T-helper 1 cell treated with Interleukin-12 subunit alpha and Interleukin-12 subunit beta and Interleukin-4 antibody, amounts not matched to agents 30 ng/mL and 1 ng/mL, for 36 hours (primary cell): ENCODE data around the gene ZDHHC11. TPM values are rescaled to one million over a fixed set of nuclear protein-coding genes. Genes with fewer than 3 reads are reported as not detected.
"Not testable (repeated sequence)": the region's sequence is repeated elsewhere in the genome, so short reads cannot be mapped to it uniquely, and the experiment has no call there.

Experiments
- intact Hi-C: fragments of 100-400 bp; cut with micrococcal nuclease; formaldehyde crosslinking; loops from one replicate; pipeline ENCODE4 v1.15.1; 2024
- total RNA-seq: library from RNA; stranded (reverse); gene quantifications from 2 replicates; pipeline ENCODE4 v1.2.3, GENCODE V29; 2022

Gene ZDHHC11
- total RNA-seq, 1 donor from 2014 or later, result 26.9 TPM

DNA sequence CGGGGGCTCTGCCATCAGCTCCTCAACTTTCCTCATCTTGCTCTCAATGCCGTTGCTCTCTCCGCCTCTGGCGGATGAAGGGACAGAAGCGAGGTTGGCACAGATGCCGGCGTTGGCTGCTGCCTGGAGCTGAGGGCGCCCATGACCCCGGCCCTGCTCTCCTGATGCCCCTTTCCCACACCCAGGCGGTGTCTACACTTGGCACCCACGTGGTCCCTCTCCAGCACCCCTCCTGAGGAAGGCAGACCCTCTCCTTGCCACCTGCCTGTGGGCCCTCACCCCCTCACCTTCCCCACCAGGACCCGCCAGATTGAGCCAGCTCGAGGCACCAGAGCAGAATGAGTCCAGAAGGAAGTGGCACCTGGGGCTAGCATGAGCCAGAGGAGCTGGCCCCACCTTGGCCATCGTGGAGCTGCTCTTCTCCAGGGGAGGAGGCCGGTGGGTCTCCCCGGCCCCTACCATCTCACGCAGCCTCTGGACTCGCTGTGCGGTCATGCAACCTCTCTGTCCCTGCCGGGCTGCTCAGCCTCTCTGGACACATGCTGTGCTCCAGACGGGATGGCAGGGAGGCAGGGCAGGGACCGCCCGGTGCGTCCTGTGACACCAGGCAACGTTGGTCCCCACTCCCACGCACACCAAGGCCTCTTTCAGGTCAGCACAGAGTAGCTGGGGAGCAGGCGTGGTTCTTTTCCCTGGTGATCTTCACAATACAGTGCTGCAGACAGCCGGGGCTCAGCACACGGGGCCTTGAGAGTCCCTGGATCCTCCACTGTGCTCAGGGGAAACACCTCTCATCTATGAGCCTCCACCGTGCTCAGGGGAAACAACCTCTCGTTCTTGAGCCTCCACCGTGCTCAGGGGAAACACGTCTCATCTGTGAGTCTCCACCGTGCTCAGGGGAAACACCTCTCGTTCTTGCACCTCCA is 4.8 kb downstream of the ZDHHC11 start:
- intact Hi-C loops, result loop anchor here (5.0 kb wide), 1 partner anchor 89 kb away; no protein-coding TSS in a partner anchor

DNA sequence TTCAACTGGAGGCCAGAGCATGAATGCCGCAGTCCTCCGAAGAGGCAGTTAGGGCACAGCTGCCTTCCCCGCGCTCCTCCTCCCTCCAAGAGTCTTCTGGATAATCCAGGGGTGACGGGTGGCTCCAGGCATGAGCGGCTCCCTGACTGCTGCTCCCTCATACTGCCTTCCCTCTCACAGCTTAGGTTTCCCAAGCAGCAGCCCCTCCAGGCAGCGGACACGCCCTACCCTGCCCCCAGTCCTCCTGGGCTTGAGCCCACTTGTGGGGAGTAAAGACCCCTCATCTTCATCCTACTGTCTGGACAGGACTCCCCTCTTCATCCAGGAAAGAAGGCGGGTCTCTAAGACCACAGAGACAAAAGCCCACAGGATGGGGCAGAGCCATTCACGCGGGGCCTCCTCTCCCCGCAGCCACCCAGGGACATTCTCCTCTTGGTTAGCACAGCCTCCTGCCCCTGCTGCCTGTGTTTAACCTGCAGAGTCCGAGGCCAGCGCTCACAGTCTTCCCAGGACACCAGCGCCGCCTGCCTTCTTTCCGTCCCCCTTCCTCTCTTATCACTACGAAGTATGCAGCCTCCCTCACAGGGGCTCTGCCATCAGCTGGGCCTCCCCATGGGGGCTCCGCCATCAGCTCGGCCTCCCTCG is 5.6 kb downstream of the ZDHHC11 start:
- intact Hi-C loops, result loop anchor here (5.0 kb wide), 1 partner anchor 88 kb away; no protein-coding TSS in a partner anchor

DNA sequence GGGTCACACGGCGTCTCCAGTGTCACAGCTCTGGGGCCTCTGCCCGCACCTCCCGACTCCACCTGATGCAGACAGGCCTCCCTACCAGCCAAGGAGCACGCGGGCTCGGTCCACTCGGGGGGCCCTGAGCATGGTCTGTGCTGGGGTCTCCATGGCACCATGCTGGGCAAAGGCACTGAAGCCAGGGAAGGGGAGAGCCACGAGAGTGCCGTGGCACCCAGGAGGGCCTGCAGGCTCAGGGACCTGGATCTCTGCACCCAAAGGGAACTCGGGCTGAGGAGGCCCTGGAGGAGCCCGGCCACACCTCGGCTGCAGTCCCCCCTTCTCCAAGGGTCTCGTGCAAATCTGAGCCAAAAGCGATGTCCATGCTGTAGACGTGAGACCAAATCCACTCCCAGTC is 6.4 kb downstream of the ZDHHC11 start:
- intact Hi-C loops, result not testable (repeated sequence)

DNA sequence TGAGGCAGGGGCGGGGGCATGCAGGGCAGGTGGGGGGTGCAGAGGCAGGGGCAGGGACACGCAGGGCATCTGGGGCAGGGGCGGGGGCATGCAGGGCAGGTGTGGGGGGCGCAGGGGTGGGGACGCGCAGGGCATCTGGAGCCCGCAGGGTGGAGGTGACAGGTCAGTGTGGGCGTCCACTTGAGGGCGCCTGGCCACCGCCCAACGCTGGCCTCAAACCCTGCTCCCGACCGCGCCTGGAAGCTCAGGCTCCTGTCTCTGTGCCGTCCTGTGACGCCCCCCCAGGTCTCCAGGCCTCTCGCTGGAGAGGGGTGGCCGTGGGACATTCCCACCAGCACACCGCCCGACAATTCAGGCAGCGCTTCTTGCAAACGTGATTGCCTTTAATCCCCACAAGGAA is 6.9 kb downstream of the ZDHHC11 start:
- intact Hi-C loops, result not testable (repeated sequence)

- intact Hi-C loops, result not testable (repeated sequence)
Measured at GRCh38 chr5:843371-843770, 7.4 kb downstream of the ZDHHC11 start.

DNA sequence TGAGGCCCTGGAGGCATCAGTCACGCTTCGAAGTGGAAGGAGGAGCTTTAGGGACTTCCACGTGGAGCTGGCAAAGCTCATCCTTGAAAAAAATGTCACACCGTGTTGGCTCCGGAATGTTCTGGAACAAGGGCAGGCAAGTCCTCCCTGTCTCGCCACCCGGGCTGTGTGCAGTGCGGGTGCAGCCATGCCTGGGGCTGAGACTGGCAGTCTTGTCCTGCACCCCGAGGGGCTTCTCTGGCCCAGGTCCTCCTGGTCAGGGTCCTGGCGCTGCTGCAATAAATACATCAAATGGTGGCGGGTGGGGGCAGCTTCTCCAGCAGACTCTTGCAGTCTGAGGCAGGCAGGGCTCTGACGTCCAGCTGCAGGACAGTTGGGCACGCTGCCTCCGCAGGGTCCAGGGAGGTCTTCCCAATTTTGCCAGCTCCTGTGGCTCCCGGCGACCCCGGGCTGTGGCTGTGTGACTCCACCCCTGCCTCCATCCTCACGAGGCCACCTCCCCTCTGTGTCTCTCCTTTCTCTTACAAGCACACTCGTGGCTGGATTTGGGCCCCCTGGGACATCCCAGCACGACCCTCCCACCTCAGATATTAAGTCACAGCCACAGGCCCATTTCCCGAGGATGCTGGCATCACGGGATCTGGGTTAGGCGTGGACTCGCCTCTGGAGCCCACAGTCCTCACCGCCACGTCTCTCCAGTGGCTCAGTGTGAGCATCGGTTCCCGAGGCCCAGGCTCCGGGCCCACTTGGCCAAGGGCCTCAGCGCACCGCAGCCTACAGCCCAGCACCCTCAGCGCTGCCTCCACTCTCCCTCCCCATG is 8.2 kb downstream of the ZDHHC11 start:
- intact Hi-C loops, result not testable (repeated sequence)

- intact Hi-C loops, result not testable (repeated sequence)
Measured at GRCh38 chr5:841531-842401, 9.0 kb downstream of the ZDHHC11 start.

- intact Hi-C loops, result not testable (repeated sequence)
Measured at GRCh38 chr5:840974-841435, 9.8 kb downstream of the ZDHHC11 start.

- intact Hi-C loops, result not testable (repeated sequence)
Measured at GRCh38 chr5:840118-840973, 10.4 kb downstream of the ZDHHC11 start.

GRCh38 chr5:838431-838851 is 12.3 kb downstream of the ZDHHC11 start:
- intact Hi-C loops, result not testable (repeated sequence)

GRCh38 chr5:837621-838121 is 13.1 kb downstream of the ZDHHC11 start:
- intact Hi-C loops, result not testable (repeated sequence)

GRCh38 chr5:835933-836612 is 14.7 kb downstream of the ZDHHC11 start:
- intact Hi-C loops, result not testable (repeated sequence)

- intact Hi-C loops, result loop anchor here (5.0 kb wide), 1 partner anchor 92 kb away; no protein-coding TSS in a partner anchor
Measured at GRCh38 chr5:834013-834412, 16.8 kb downstream of the ZDHHC11 start.

GRCh38 chr5:828194-828593 is 22.6 kb downstream of the ZDHHC11 start:
- intact Hi-C loops, result not testable (repeated sequence)

DNA sequence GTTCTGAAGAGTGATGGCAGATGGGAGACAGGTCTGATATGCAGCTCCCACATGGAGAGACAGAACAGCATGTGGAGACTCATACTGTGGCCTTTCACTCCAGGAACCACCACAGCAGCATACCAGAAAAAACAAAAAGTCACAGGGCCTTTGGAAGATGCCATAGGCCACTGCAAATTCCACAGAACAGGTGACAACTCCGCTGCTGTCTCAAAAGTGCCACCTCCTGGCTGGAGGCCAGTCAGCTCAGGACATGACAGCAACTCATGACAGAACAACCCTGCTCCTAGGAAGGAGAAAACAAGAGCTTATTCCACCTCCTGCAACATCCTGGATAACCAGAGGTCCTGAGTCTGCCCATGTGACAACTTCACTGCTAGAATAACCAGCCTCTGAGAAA is 25.2 kb downstream of the ZDHHC11 start:
- intact Hi-C loops, result not testable (repeated sequence)

DNA sequence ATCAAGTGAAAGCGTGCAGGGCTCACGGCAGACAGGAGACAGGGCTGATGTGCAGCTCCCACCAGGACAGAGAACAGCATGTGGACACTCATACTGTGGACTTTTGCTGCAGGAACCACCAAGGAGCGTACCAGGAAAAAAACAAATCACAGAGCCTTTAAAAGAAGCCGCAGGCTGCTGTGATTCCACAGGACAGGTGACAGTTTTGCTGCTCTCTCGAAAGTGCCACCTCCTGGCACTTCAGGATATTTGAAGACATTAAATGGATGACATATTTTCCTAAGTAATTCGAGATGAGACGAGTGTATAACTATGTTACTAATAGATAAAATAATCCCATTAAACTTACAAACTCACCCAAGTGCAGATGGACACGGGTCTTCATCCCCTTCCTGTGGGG is 29.3 kb downstream of the ZDHHC11 start:
- intact Hi-C loops, result no loop called here

DNA sequence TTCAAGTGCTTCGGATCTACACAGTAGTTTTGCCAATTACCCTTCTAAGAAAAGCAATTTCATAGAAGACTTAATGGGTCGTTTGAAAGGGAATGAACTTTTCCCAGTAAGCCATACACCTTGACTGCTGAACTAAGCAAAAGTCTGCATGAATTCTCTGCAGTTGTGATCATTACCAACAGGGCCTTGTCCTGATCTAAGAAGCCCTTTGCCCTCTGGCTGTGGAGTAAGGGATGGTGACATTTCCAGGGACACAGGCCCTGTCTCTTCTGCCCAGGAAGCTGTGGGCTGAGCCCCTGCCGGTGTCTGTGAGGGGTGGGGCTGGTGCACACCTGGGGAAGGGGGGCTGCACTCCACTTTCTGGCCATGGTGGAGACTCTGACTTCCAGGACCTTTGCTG is 30.5 kb downstream of the ZDHHC11 start:
- intact Hi-C loops, result no loop called here

DNA sequence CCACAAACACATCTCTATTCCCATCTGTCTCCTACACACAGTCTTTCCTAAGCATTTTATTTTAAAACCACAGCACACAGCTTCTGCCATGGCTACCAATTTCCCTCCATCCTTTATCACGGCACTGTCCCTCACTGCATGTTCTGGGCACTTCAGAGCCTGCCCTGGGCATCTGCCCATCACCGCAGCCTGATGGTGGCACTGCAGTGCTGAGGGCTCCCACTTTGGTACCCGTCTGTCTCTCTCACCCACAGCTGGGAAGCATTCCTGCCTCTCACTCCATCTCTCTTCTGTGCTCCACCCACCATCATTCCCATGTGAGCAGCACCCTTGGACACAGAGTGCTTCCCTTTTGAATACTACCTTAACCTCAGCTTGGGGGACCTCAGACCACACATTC is 31.7 kb downstream of the ZDHHC11 start:
- intact Hi-C loops, result no loop called here

- intact Hi-C loops, result no loop called here
Measured at GRCh38 chr5:816176-816575, 34.6 kb downstream of the ZDHHC11 start.
